GM19025 (cell line): ENCODE measurements around the gene GABARAP.

Source experiments
- ATAC-seq: cut with Tn5 transposase; IDR thresholded peaks from one replicate; pipeline ENCODE4 v1.9.1; 2021; ENCODE audit warnings: mild to moderate bottlenecking, low read depth, moderate library complexity; ENCODE audit not compliant: unreplicated experiment

The GABARAP gene

GRCh38 chr17:7241090-7241733, 1.0 kb downstream of the GABARAP start:
- no peak for ATAC-seq

- ATAC-seq: no peak
Measured at GRCh38 chr17:7240375-7240774, 1.9 kb downstream of the GABARAP start.

GRCh38 chr17:7239091-7240027, 2.9 kb downstream of the GABARAP start, which contains the start of gene PHF23:
Gene PHF23 (minus strand): TSS chr17:7239457. CDS start chr17:7239279, 178 bp downstream.
- ATAC-seq: peak; percentile 38

- ATAC-seq: no peak
Measured at GRCh38 chr17:7238420-7239090, 3.7 kb downstream of the GABARAP start.

GRCh38 chr17:7237761-7238419, 4.4 kb downstream of the GABARAP start:
- ATAC-seq: no peak

GRCh38 chr17:7237266-7237760, 4.9 kb downstream of the GABARAP start:
- no peak for ATAC-seq

- no peak for ATAC-seq
Measured at GRCh38 chr17:7236808-7237207, 5.4 kb downstream of the GABARAP start.

GRCh38 chr17:7235693-7236665, 6.3 kb downstream of the GABARAP start:
- ATAC-seq: no peak

- peak; percentile 61 for ATAC-seq
Measured at GRCh38 chr17:7234083-7234951, 7.9 kb downstream of the GABARAP start, which contains the start of gene DVL2. Gene DVL2 (minus strand): TSS chr17:7234517. CDS start chr17:7234262, 255 bp downstream.

- ATAC-seq: no peak
Measured at GRCh38 chr17:7233701-7234082, 8.6 kb downstream of the GABARAP start.

- ATAC-seq: no peak
Measured at GRCh38 chr17:7232114-7232513, 10.1 kb downstream of the GABARAP start.

- ATAC-seq: no peak
Measured at GRCh38 chr17:7229504-7229903, 12.7 kb downstream of the GABARAP start.

GRCh38 chr17:7228920-7229319, 13.3 kb downstream of the GABARAP start:
- no peak for ATAC-seq

- ATAC-seq: no peak
Measured at GRCh38 chr17:7226721-7227710, 15.2 kb downstream of the GABARAP start.

- no peak for ATAC-seq
Measured at GRCh38 chr17:7225711-7226331, 16.4 kb downstream of the GABARAP start.

- ATAC-seq: no peak
Measured at GRCh38 chr17:7224661-7225111, 17.6 kb downstream of the GABARAP start.
